Cardiac septum (tissue), 1 donor: ENCODE results near the gene VKORC1L1. TPM values are rescaled to one million over a fixed set of nuclear protein-coding genes. Genes with fewer than 3 reads are reported as not detected.
"Not testable (repeated sequence)": the region's sequence is repeated elsewhere in the genome, so short reads cannot be mapped to it uniquely, and the experiment has no call there.

Experiments
- DNase-seq: peaks from one replicate; pipeline ENCODE4 v3.0.0-alpha.2; 2020; ENCODE audit warnings: low spot score
- intact Hi-C: fragments of 100-400 bp; cut with DNase I; formaldehyde crosslinking; loops from one replicate; pipeline ENCODE4 v1.14.0; 2022
- total RNA-seq: library from RNA; stranded (reverse); fragmentation: NEBNext Ultra II Directional; extraction: Animal tissue kit (Norgen Biotek cat#: 25700); gene quantifications from one replicate; pipeline ENCODE4 v1.2.1, GENCODE V29; 2021
- donor health status: DM: no; HTN: no; CAD: no.

Gene VKORC1L1
- total RNA-seq, 1 donor from 2014 or later: 18.7 TPM

DNA sequence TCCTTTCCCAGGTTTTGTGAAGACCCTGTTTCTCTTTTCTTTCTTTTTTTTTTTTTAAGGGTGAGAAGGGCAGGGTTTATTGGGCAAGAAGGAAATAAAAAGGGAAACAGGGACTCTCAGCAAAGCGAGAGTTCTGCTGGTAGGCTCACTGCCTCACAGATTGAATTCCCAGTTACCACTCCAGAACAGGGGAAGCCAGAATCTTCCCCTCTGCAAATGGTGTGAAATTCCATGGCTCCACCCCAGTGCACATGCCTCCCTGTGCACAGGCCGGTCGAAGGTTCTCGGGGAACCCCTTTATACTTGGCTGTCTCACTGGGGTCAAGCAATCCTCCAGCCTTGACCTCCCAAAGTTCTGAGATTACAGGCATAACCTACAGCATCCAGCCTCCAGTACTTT, 119.7 kb downstream of the VKORC1L1 start:
- intact Hi-C loops: no loop called here
- DNase-seq: no peak

DNA sequence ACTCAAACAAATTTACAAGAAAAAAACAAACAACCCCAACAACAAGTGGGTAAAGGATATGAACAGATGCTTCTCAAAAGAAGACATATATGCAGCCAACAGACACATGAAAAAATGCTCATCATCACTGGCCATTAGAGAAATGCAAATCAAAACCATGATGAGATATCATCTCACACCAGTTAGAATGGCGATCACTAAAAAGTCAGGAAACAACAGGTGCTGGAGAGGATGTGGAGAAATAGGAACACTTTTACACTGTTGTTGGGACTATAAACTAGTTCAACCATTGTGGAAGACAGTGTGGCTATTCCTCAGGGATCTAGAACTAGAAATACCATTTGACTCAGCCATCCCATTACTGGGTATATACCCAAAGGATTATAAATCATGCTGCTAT, 122.1 kb downstream of the VKORC1L1 start:
- DNase-seq, intact Hi-C loops: not testable (repeated sequence)

DNA sequence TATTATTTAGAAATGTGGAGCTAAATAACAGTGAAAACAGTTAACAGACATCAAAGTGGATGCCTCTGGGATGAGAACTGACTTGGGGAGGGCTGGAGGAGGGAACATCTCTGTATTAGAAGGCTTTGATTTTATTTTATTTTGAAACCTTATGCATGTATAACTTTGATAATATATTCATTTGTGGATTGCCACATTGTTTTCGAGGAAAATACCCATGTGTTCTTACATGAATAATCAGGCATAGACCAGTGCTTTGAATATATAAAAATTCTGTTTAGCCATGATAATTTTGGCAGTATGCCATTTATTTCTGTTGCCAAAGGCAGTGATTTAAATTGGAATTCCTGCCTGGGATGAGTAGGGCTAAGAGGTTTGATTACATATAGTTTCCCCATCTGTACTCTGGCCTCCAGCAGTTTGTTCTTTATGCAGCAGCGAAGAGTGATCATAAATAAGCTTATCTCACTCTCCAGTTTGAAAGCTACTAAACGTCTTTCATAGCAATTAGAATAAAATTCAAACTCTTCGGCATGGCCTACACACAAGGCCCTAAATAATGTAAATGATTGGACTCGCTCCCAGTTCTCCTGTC, 128.0 kb downstream of the VKORC1L1 start:
- DNase-seq, intact Hi-C loops: not testable (repeated sequence)

DNA sequence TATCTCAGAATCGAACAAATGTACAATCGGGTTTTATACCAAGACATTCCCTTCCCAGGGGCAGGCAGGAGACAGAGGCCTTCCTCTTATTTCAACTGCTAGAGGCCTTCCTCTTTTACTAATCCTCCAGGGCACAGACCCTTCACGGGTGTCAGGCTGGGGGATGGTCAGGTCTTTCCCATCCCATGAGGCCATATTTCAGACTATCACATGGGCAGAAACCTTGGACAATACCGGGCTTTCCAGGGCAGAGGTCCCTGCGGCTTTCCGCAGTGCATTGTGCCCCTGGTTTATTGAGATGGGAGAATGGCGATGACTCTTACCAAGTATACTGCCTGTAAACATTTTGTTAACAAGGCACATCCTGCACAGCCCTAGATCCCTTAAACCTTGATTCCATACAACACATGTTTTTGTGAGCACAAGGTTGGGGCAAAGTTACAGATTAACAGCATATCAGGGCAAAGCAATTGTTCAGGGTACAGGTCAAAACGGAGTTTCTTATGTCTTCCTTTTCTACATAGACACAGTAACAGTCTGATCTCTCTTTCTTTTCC, 132.3 kb downstream of the VKORC1L1 start:
- intact Hi-C loops: not testable (repeated sequence)

GRCh38 chr7:66007232-66007631, 134.4 kb downstream of the VKORC1L1 start:
- intact Hi-C loops: no loop called here
- DNase-seq: no peak

More for the DNA sequence above, 132.3 kb downstream of the VKORC1L1 start:
- DNase-seq: not testable (repeated sequence)

Other genes with a start within 250 kb of the VKORC1L1 start
- gene GUSB, start 109.1 kb downstream of the VKORC1L1 start, total RNA-seq: 15.8 TPM
- 11.7 TPM for gene ASL, start 202.7 kb downstream of the VKORC1L1 start, total RNA-seq
- 19.4 TPM for gene CRCP, start 241.8 kb downstream of the VKORC1L1 start, total RNA-seq